T-helper 1 cell treated with Interleukin-12 subunit alpha and Interleukin-12 subunit beta and Interleukin-4 antibody, amounts not matched to agents 30 μg/mL and 1 μg/mL, for 36 hours (primary cell): ENCODE results near the gene CANT1.

Experiments
- H3K27ac Mint-ChIP-seq: one replicate; pipeline ENCODE4 v1.8.0; 2021; ENCODE audit warnings: mild to moderate bottlenecking, mixed read lengths
- H3K27me3 Mint-ChIP-seq: one replicate; pipeline ENCODE4 v1.8.0; 2021; ENCODE audit warnings: low read depth, mixed read lengths
- H3K36me3 Mint-ChIP-seq: one replicate; pipeline ENCODE4 v1.8.0; 2021; ENCODE audit warnings: low read depth, mixed read lengths
- H3K4me1 Mint-ChIP-seq: one replicate; pipeline ENCODE4 v1.8.0; 2021; ENCODE audit warnings: low read depth, mixed read lengths
- H3K4me3 Mint-ChIP-seq: one replicate; pipeline ENCODE4 v1.8.0; 2021; ENCODE audit warnings: mild to moderate bottlenecking, moderate library complexity, mixed read lengths
- H3K9me3 Mint-ChIP-seq: one replicate; pipeline ENCODE4 v1.8.0; 2021; ENCODE audit warnings: mixed read lengths

Gene CANT1

GRCh38 chr17:79000396-79001189, 9.0 kb downstream of the CANT1 start:
- Mint-ChIP-seq H3K27me3 (no peaks in the 10 kb centered on the region), H3K4me1 (peaks cover 13% of the 10 kb centered on the region), H3K4me3 (no peak overlapping the region), H3K27ac (no peak overlapping the region), H3K36me3 (peaks cover 18% of the 10 kb centered on the region), H3K9me3 (no peaks in the 10 kb centered on the region)

DNA sequence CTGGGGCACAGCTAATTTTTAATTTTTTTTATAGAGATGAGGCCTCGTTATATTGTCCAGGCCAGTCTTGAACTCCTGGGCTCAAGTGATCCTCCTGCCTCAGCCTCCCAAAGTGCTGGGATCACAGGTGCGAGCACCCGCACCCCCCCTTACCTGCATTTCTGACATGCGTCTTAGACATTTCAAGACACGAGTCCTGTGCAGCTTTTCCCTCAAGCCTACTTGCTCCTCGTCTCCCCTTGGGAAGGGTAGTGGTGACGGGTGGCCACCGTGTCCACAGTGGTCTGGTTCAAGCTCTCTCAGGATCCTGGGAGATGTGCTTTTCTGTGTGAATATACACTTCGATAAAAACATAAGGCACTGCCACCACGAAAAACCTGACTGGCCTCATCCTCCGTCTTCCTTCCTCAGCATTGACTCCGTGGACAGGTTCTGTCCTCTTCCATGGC, 9.6 kb downstream of the CANT1 start:
- no peaks in the 10 kb centered on the region for H3K9me3 Mint-ChIP-seq
- no peak overlapping the region for H3K27ac Mint-ChIP-seq
- H3K36me3 Mint-ChIP-seq: peaks cover 18% of the 10 kb centered on the region

DNA sequence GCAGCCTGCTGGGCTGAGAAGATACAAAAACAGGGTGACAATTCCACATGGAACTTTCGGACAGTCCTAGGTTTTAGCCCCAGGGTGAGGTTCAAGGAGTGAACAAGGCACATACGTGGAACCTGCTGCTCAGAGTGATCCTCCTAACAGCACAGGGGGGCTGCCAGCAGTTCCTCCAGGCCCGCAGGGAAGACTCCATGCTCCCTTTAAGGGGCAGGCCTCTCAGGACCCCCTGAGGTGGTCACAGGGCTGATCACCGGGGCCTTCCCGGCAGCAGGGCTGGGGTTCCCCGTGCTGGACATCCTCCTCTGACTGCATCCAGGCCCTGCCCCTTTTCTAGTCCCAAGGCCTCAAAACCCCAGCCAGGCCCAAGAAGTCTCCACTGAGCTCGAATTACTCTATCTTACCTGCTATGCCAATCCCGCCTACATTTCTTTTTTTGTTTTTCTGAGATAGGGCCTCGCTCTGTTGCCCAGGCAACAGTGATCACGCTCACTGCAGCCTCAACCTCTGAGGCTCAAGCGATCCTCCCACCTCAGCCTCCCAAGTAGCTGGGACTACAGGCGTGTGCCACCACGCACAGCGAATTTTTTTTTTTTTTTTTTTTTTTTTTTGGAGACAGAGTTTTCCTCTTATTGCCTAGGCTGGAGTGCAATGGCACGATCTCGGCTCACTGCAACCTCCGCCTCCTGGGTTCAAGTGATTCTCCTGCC, 10.4 kb downstream of the CANT1 start:
- Mint-ChIP-seq H3K4me1 (peaks cover 8% of the 10 kb centered on the region), H3K36me3 (peaks cover 18% of the 10 kb centered on the region), H3K9me3 (no peaks in the 10 kb centered on the region), H3K27me3 (no peaks in the 10 kb centered on the region), H3K4me3 (no peak overlapping the region), H3K27ac (no peak overlapping the region)

More for the DNA sequence above, 9.6 kb downstream of the CANT1 start:
- Mint-ChIP-seq H3K27me3 (no peaks in the 10 kb centered on the region), H3K4me1 (peaks cover 8% of the 10 kb centered on the region), H3K4me3 (no peak overlapping the region)

GRCh38 chr17:78998311-78999055, 11.1 kb downstream of the CANT1 start:
- no peaks in the 10 kb centered on the region for H3K9me3 Mint-ChIP-seq
- no peak overlapping the region for H3K4me3 Mint-ChIP-seq
- H3K36me3 Mint-ChIP-seq: peaks cover 19% of the 10 kb centered on the region
- H3K27me3 Mint-ChIP-seq: no peaks in the 10 kb centered on the region
- H3K4me1 Mint-ChIP-seq: peaks cover 8% of the 10 kb centered on the region
- no peak overlapping the region for H3K27ac Mint-ChIP-seq

DNA sequence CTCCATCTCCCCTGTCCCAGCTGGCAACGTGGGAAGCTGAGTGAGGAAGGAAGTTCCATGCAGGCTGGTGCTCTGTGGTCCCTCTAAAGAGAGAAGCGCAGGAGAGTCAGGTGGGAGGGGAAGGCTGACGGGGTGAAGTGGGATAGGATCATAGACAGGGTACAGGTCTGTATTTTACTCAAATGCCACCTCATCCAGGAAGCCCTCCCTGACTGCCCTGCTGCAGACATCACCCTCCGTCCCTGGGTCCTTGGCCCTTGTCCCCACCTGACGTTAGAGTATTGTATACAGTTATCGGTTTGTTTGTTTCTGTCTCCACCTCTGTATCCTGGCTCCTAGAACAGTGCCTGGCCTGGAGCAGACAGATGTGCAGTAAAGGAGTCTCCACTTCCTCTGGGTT, 11.7 kb downstream of the CANT1 start:
- no peak overlapping the region for H3K27ac Mint-ChIP-seq
- no peaks in the 10 kb centered on the region for H3K9me3 Mint-ChIP-seq
- H3K4me3 Mint-ChIP-seq: no peak overlapping the region
- H3K36me3 Mint-ChIP-seq: peaks cover 24% of the 10 kb centered on the region
- no peaks in the 10 kb centered on the region for H3K27me3 Mint-ChIP-seq
- peaks cover 8% of the 10 kb centered on the region for H3K4me1 Mint-ChIP-seq

- Mint-ChIP-seq H3K36me3 (peaks cover 25% of the 10 kb centered on the region), H3K4me3 (no peak overlapping the region), H3K27ac (no peak overlapping the region), H3K4me1 (peaks cover 6% of the 10 kb centered on the region), H3K27me3 (no peaks in the 10 kb centered on the region), H3K9me3 (no peaks in the 10 kb centered on the region)
These were observed 12.3 kb downstream of the CANT1 start for GRCh38 chr17:78997231-78997741.

DNA sequence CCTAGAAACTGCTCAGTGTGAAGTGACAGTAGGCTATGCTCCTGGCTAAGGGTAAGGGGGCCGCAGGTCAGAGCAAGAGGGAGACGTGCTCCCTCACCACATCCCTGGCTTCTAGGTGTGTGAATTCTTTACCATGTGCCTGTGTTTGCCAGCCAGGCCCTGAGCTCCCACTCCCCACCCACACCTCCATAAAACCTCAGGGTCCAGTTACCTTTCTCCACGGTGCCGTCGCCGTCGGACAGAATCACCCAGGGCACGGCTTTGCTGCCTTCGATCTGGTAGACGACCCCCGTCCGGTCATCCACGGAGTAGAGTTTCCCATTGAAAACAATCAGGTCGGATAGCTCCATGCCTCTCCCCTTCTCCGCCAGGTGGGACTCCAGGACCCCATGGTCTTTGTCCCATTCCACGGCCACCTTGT, 12.8 kb downstream of the CANT1 start:
- no peak overlapping the region for H3K4me3 Mint-ChIP-seq
- H3K27me3 Mint-ChIP-seq: no peaks in the 10 kb centered on the region
- H3K27ac Mint-ChIP-seq: no peak overlapping the region
- no peaks in the 10 kb centered on the region for H3K9me3 Mint-ChIP-seq
- H3K36me3 Mint-ChIP-seq: peaks cover 25% of the 10 kb centered on the region
- peaks cover 4% of the 10 kb centered on the region for H3K4me1 Mint-ChIP-seq

DNA sequence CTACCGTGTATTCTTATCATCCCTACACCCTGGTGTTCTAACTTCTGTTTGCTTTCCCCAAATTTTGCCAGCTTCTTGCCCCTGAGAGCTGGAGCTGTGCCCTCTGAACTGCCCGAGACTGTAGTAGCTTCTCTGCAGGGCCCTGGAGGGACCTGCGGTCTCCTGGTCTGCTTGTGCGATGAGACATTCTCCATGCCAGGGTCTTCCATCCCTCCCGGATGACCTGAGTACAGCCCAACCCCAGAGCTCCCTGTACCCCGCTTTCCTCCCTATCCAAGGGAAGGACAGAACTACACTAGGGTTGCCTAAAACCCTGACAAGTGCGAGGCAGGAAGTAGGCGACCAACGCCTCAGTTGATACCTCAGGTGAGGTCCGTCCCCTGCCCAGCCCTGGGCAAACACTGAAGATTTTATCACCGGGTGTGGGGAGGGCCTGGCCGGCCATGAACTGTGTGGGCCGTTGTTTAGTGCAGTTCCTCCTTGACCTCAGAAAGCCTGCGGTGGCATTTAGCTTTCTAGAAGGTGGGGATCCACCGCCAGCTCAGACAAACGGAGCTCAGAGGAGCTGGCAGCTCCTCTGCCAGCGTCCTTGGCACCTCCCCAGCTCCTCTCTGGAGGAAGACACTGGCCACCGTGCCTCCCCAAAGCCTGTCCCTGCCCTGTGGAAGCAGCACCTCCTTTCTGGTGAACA, 13.7 kb downstream of the CANT1 start:
- no peaks in the 10 kb centered on the region for H3K4me1 Mint-ChIP-seq
- no peak overlapping the region for H3K27ac Mint-ChIP-seq
- H3K4me3 Mint-ChIP-seq: no peak overlapping the region
- no peaks in the 10 kb centered on the region for H3K27me3 Mint-ChIP-seq
- H3K9me3 Mint-ChIP-seq: no peaks in the 10 kb centered on the region
- peaks cover 30% of the 10 kb centered on the region for H3K36me3 Mint-ChIP-seq

DNA sequence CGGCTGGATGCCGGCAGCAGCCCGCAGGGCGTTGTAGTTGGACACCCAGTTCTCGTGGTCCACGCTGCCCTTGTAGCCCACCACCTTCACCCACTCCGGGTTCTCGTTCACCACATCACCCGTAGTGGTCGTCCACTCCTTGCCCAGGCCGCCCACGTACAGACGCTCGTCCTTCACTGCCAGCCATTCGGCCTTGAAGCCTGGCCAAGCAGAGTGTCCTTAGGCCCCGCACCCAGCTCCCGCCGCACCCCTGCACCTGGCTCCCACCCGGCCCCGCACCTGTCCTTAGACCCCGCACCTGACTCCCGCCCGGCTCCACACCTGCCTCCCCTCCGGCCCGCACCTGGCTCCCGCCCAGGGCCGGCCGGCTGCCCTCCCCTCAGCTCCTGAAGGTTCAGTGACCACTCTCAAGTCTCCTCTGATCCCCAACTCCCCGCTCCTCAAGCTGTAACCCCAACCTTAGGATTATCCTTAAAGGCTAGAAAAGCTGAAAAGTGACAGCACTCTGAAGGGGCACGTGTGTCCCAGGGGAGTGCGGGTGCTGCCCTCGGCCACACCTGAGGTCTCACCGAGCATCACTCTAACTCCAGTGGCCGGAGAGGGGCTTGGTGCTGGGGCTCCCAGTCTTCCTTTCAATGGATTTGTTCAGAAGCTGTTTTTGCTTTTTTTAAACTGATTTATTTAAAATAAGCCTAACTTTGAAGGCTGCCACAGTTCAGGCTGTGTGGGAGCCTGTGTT, 14.4 kb downstream of the CANT1 start:
- Mint-ChIP-seq H3K4me1 (no peaks in the 10 kb centered on the region), H3K9me3 (no peaks in the 10 kb centered on the region), H3K27ac (no peak overlapping the region), H3K36me3 (peaks cover 31% of the 10 kb centered on the region), H3K4me3 (no peak overlapping the region), H3K27me3 (no peaks in the 10 kb centered on the region)

GRCh38 chr17:78993981-78994671, 15.4 kb downstream of the CANT1 start:
- Mint-ChIP-seq H3K4me1 (no peaks in the 10 kb centered on the region), H3K27me3 (no peaks in the 10 kb centered on the region), H3K36me3 (peaks cover 32% of the 10 kb centered on the region), H3K9me3 (no peaks in the 10 kb centered on the region), H3K4me3 (no peak overlapping the region), H3K27ac (no peak overlapping the region)

- Mint-ChIP-seq H3K4me3 (no peak overlapping the region), H3K9me3 (no peaks in the 10 kb centered on the region), H3K27me3 (no peaks in the 10 kb centered on the region), H3K36me3 (peaks cover 32% of the 10 kb centered on the region), H3K4me1 (no peaks in the 10 kb centered on the region), H3K27ac (peak overlapping the region; percentile 36)
These were observed 16.2 kb downstream of the CANT1 start for GRCh38 chr17:78993241-78993956.

- H3K9me3 Mint-ChIP-seq: no peaks in the 10 kb centered on the region
- no peaks in the 10 kb centered on the region for H3K4me1 Mint-ChIP-seq
- peaks cover 29% of the 10 kb centered on the region for H3K36me3 Mint-ChIP-seq
- H3K4me3 Mint-ChIP-seq: no peak overlapping the region
- H3K27ac Mint-ChIP-seq: no peak overlapping the region
- H3K27me3 Mint-ChIP-seq: no peaks in the 10 kb centered on the region
These were observed 16.9 kb downstream of the CANT1 start for GRCh38 chr17:78992542-78993212.
